ENCODE measurements around the gene ZCCHC7.

DNA sequence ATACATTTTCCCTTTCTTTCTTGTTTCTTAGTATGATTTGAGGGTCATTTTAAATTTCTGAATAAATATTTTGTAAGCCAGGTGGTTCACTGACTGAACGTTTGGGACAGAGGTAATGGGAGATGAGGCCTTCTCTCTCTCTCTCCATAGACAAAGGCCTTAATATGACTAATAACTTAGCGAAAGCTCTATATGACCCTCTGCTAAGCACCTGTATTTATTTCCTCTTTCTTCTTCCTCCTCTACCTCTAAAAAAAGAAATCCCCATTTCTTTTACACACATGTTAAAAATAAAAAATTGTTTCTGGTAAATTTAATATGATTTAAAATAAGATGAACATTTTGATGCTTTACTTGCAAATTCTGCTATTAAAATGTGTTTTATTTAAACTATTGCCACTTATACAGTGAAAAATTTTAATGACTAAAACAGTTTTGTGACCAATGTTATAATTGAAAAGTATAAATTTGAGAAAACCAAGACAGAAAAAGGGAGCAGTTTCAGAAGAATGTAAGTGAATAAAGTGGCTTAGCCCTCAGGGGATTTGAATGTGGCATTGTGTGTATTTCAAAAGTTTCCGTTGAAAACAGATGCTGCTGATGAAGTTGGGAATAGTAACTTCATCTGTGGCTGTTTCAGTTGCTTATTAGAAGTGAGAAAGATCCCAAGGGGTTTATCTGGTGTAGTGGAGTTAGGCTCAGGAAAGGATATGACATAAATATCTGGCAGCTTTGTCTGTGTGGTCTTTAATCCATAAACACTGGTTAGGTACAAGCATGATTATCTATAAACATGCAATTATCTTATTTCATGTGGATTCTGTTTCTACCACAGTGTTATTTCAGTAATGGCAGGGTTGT lies 173.5 kb downstream of the ZCCHC7 start:
- TF ChIP-seq, protein P1, sequence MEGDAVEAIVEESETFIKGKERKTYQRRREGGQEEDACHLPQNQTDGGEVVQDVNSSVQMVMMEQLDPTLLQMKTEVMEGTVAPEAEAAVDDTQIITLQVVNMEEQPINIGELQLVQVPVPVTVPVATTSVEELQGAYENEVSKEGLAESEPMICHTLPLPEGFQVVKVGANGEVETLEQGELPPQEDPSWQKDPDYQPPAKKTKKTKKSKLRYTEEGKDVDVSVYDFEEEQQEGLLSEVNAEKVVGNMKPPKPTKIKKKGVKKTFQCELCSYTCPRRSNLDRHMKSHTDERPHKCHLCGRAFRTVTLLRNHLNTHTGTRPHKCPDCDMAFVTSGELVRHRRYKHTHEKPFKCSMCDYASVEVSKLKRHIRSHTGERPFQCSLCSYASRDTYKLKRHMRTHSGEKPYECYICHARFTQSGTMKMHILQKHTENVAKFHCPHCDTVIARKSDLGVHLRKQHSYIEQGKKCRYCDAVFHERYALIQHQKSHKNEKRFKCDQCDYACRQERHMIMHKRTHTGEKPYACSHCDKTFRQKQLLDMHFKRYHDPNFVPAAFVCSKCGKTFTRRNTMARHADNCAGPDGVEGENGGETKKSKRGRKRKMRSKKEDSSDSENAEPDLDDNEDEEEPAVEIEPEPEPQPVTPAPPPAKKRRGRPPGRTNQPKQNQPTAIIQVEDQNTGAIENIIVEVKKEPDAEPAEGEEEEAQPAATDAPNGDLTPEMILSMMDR (IDR thresholded peaks at IDR 0.05; ENCODE audit: borderline replicate concordance, extremely low read depth, low read length, poor library complexity, severe bottlenecking): no peak
- no peak for TF ChIP-seq EZH2 (IDR thresholded peaks at IDR 0.05; ENCODE audit: borderline replicate concordance, low read depth, low read length, severe bottlenecking)

Measured in DND-41 (cell line).